ENCODE data around the gene WWOX. TPM values are rescaled to one million over a fixed set of nuclear protein-coding genes. Genes with fewer than 3 reads are reported as not detected.
"Not testable (repeated sequence)": the region's sequence is repeated elsewhere in the genome, so short reads cannot be mapped to it uniquely, and the experiment has no call there.

The WWOX gene
- polyA plus RNA-seq, 1 donor (not counting 4 experiments of a cell fraction or from before 2014, with no cell fraction given), result 5.1 TPM

- Histone ChIP-seq H3K79me2 (ENCODE audit: control insufficient read depth, insufficient read depth, low read length) (no peaks in the 10 kb centered on the region), H2AFZ (ENCODE audit: control insufficient read depth, low read length) (no peak overlapping the region), H3K9ac (ENCODE audit: control insufficient read depth, extremely low read depth, insufficient read depth, low read length) (no peak overlapping the region), H3K4me1 (ENCODE audit: control insufficient read depth, extremely low read depth, insufficient read depth, low read length) (no peaks in the 10 kb centered on the region), H3K27ac (ENCODE audit: control insufficient read depth, insufficient read depth, low read length) (no peak overlapping the region), H3K9me1 (ENCODE audit: control insufficient read depth, extremely low read depth, insufficient read depth, low read length) (no peaks in the 10 kb centered on the region), H3K9me3 (ENCODE audit: control insufficient read depth, low read depth, low read length) (no peaks in the 10 kb centered on the region), H4K20me1 (ENCODE audit: control insufficient read depth, extremely low read depth, insufficient read depth, low read length) (no peaks in the 10 kb centered on the region), H3K4me3 (ENCODE audit: control insufficient read depth in 2 of 3, extremely low read depth in 1 of 3, insufficient read depth in 2 of 3, low read depth in 1 of 3, low read length in 3 of 3) (no peak overlapping the region), H3K4me2 (ENCODE audit: control insufficient read depth, extremely low read depth, insufficient read depth, low read depth, low read length) (no peak overlapping the region), H3K36me3 (ENCODE audit: control insufficient read depth in 2 of 2, extremely low read depth in 1 of 2, insufficient read depth in 2 of 2, low read length in 2 of 2) (no peaks in the 10 kb centered on the region), H3K27me3 (ENCODE audit: control insufficient read depth, extremely low read depth, insufficient read depth, low read length) (no peaks in the 10 kb centered on the region)
- dilution Hi-C loops (cut with MboI; ENCODE audit: extremely low pct_ligation_motif_present, low sequenced_read_pairs), result no loop called here
- no peak for TF ChIP-seq CTCF (optimal IDR thresholded peaks at IDR 0.05 in 1 of 3, IDR thresholded peaks at IDR 0.05 in 1 of 3, conservative IDR thresholded peaks at IDR 0.05 in 1 of 3; ENCODE audit: extremely low read depth in 1 of 3, insufficient read depth in 2 of 3, low read length in 3 of 3)
- no peak for TF ChIP-seq EZH2 (IDR thresholded peaks at IDR 0.05; ENCODE audit: low read length)
- DNase-seq (ENCODE audit: low read depth, low spot score), result no peak
- FAIRE-seq, result no peak
These were observed 1129.9 kb downstream of the WWOX start for GRCh38 chr16:79229361-79229760.

- H4K20me1 ChIP-seq (ENCODE audit: control insufficient read depth, extremely low read depth, insufficient read depth, low read length); FAIRE-seq; dilution Hi-C loops (cut with MboI; ENCODE audit: extremely low pct_ligation_motif_present, low sequenced_read_pairs); H2AFZ ChIP-seq (ENCODE audit: control insufficient read depth, low read length); DNase-seq (ENCODE audit: low read depth, low spot score); H3K36me3 ChIP-seq (ENCODE audit: control insufficient read depth in 2 of 2, extremely low read depth in 1 of 2, insufficient read depth in 2 of 2, low read length in 2 of 2); H3K9me3 ChIP-seq (ENCODE audit: control insufficient read depth, low read depth, low read length); H3K4me3 ChIP-seq (ENCODE audit: control insufficient read depth in 2 of 3, extremely low read depth in 1 of 3, insufficient read depth in 2 of 3, low read depth in 1 of 3, low read length in 3 of 3); H3K9ac ChIP-seq (ENCODE audit: control insufficient read depth, extremely low read depth, insufficient read depth, low read length); H3K9me1 ChIP-seq (ENCODE audit: control insufficient read depth, extremely low read depth, insufficient read depth, low read length); H3K4me2 ChIP-seq (ENCODE audit: control insufficient read depth, extremely low read depth, insufficient read depth, low read depth, low read length); H3K79me2 ChIP-seq (ENCODE audit: control insufficient read depth, insufficient read depth, low read length); H3K27ac ChIP-seq (ENCODE audit: control insufficient read depth, insufficient read depth, low read length); H3K4me1 ChIP-seq (ENCODE audit: control insufficient read depth, extremely low read depth, insufficient read depth, low read length); H3K27me3 ChIP-seq (ENCODE audit: control insufficient read depth, extremely low read depth, insufficient read depth, low read length): not testable (repeated sequence)
These were observed 1146.2 kb downstream of the WWOX start for GRCh38 chr16:79245700-79246099.

GRCh38 chr16:79247386-79247785 is 1147.9 kb downstream of the WWOX start:
- dilution Hi-C loops (cut with MboI; ENCODE audit: extremely low pct_ligation_motif_present, low sequenced_read_pairs), result no loop called here
- DNase-seq (ENCODE audit: low read depth, low spot score) (no peak), FAIRE-seq (no peak)
- no peak overlapping the region for H3K27ac ChIP-seq (ENCODE audit: control insufficient read depth, insufficient read depth, low read length)
- H3K9me1 ChIP-seq (ENCODE audit: control insufficient read depth, extremely low read depth, insufficient read depth, low read length), result no peaks in the 10 kb centered on the region
- no peak overlapping the region for H2AFZ ChIP-seq (ENCODE audit: control insufficient read depth, low read length)
- no peaks in the 10 kb centered on the region for H3K27me3 ChIP-seq (ENCODE audit: control insufficient read depth, extremely low read depth, insufficient read depth, low read length)
- H3K9ac ChIP-seq (ENCODE audit: control insufficient read depth, extremely low read depth, insufficient read depth, low read length), result no peak overlapping the region
- no peak overlapping the region for H3K4me3 ChIP-seq (ENCODE audit: control insufficient read depth in 2 of 3, extremely low read depth in 1 of 3, insufficient read depth in 2 of 3, low read depth in 1 of 3, low read length in 3 of 3)
- H3K36me3 ChIP-seq (ENCODE audit: control insufficient read depth in 2 of 2, extremely low read depth in 1 of 2, insufficient read depth in 2 of 2, low read length in 2 of 2), result no peaks in the 10 kb centered on the region
- H3K4me1 ChIP-seq (ENCODE audit: control insufficient read depth, extremely low read depth, insufficient read depth, low read length), result no peaks in the 10 kb centered on the region
- no peaks in the 10 kb centered on the region for H3K9me3 ChIP-seq (ENCODE audit: control insufficient read depth, low read depth, low read length)
- TF ChIP-seq CTCF (optimal IDR thresholded peaks at IDR 0.05 in 1 of 3, IDR thresholded peaks at IDR 0.05 in 1 of 3, conservative IDR thresholded peaks at IDR 0.05 in 1 of 3; ENCODE audit: extremely low read depth in 1 of 3, insufficient read depth in 2 of 3, low read length in 3 of 3) (no peak), EZH2 (IDR thresholded peaks at IDR 0.05; ENCODE audit: low read length) (no peak)
- no peaks in the 10 kb centered on the region for H3K79me2 ChIP-seq (ENCODE audit: control insufficient read depth, insufficient read depth, low read length)
- H4K20me1 ChIP-seq (ENCODE audit: control insufficient read depth, extremely low read depth, insufficient read depth, low read length), result no peaks in the 10 kb centered on the region
- H3K4me2 ChIP-seq (ENCODE audit: control insufficient read depth, extremely low read depth, insufficient read depth, low read depth, low read length), result no peak overlapping the region

All from keratinocyte (primary cell).